Erythroblast (primary cell): Measurements from ENCODE around the gene PCDHGB5.
"Not testable (repeated sequence)": the region's sequence is repeated elsewhere in the genome, so short reads cannot be mapped to it uniquely, and the experiment has no call there.

Experiments used
- DNase-seq, 2 experiments: peaks; one replicate each; lab custom pipeline; 2025; lab: John Stamatoyannopoulos, UW
- GATA1 ChIP-seq: IDR thresholded peaks from 2 replicates; pipeline ENCODE4 v1.6.1; 2011; ENCODE audit warnings: low read depth, mild to moderate bottlenecking, control low read depth, low read length, moderate library complexity
- POLR2A ChIP-seq: IDR thresholded peaks from 2 replicates; pipeline ENCODE4 v1.6.1; 2011; ENCODE audit warnings: mild to moderate bottlenecking, low read length

Gene PCDHGB5

GRCh38 chr5:141389153-141390042 lies 8.3 kb upstream of the PCDHGB5 start:
- DNase-seq: no peak

GRCh38 chr5:141392429-141393198 lies 5.1 kb upstream of the PCDHGB5 start, which contains the start of gene PCDHGA8:
Gene PCDHGA8, plus strand, starts transcription at chr5:141392633. Its CDS starts 181 bp downstream, at chr5:141392814.
- TF ChIP-seq GATA1 (no peak), POLR2A (no peak)
- DNase-seq: no peak

More at GRCh38 chr5:141389153-141390042, 8.3 kb upstream of the PCDHGB5 start:
- no peak for TF ChIP-seq POLR2A
- no peak for TF ChIP-seq GATA1

GRCh38 chr5:141393267-141393666 lies 4.5 kb upstream of the PCDHGB5 start:
- DNase-seq: no peak
- TF ChIP-seq GATA1: no peak
- TF ChIP-seq POLR2A: no peak

- not testable (repeated sequence) for DNase-seq
These were observed 3.2 kb upstream of the PCDHGB5 start for GRCh38 chr5:141394401-141395187.

- DNase-seq: no peak
- TF ChIP-seq GATA1: no peak
- TF ChIP-seq POLR2A: no peak
These were observed 861 bp downstream of the PCDHGB5 start for GRCh38 chr5:141398608-141399007.

GRCh38 chr5:141399555-141400258 lies 2.0 kb downstream of the PCDHGB5 start:
- no peak for DNase-seq
- TF ChIP-seq POLR2A (no peak), GATA1 (no peak)

- TF ChIP-seq GATA1: no peak
- no peak for TF ChIP-seq POLR2A
- DNase-seq: peak in 1 of 2 experiments; percentile 10
These were observed 5.0 kb downstream of the PCDHGB5 start, which contains the start of gene PCDHGA9 for GRCh38 chr5:141402553-141403243. Gene PCDHGA9, plus strand, starts transcription at chr5:141402778. Its CDS starts 175 bp downstream, at chr5:141402953.

GRCh38 chr5:141403387-141403786 lies 5.6 kb downstream of the PCDHGB5 start:
- no peak for TF ChIP-seq POLR2A
- no peak for TF ChIP-seq GATA1
- no peak for DNase-seq

GRCh38 chr5:141407790-141408505 lies 10.2 kb downstream of the PCDHGB5 start, which contains the start of gene PCDHGB6:
Gene PCDHGB6, plus strand, starts transcription at chr5:141408021. Its CDS starts 182 bp downstream, at chr5:141408203.
- peak; percentile 31 to 45 for DNase-seq

GRCh38 chr5:141409598-141410306 lies 12.0 kb downstream of the PCDHGB5 start:
- TF ChIP-seq GATA1 (no peak), POLR2A (no peak)
- no peak for DNase-seq

- DNase-seq: no peak
- TF ChIP-seq POLR2A: no peak
- TF ChIP-seq GATA1: no peak
These were observed 13.8 kb downstream of the PCDHGB5 start for GRCh38 chr5:141411575-141411974.
